ENCODE data around the gene ENG. TPM values are rescaled to one million over a fixed set of nuclear protein-coding genes. Genes with fewer than 3 reads are reported as not detected.

ENG gene
- total and polyA plus RNA-seq, 11 donors: 116 to 252 (median 144) TPM

GRCh38 chr9:127822108-127822507, 32.4 kb downstream of the ENG start:
- ATAC-seq (no peak), DNase-seq (no peak)
- peaks cover 0 to 98% (median 92%) of the 10 kb centered on the region in 9 donors for H3K36me3 ChIP-seq
- TF ChIP-seq CTCF (IDR thresholded peaks at IDR 0.05) (no peak), POLR2A (IDR thresholded peaks at IDR 0.05) (no peak)
- no peak overlapping the region for H3K27ac ChIP-seq
- H3K4me1 ChIP-seq: peaks cover 0 to 36% (median 18%) of the 10 kb centered on the region in 12 donors
- H3K27me3 ChIP-seq: no peaks in the 10 kb centered on the region
- intact Hi-C loops (cut with DNase I): no loop called here
- WGBS, 4 donors: 77 to 79% (median 78%) methylated on average over 4 of the region's 4 CpGs
- H3K4me3 ChIP-seq: no peak overlapping the region
- H3K9me3 ChIP-seq: no peaks in the 10 kb centered on the region

DNA sequence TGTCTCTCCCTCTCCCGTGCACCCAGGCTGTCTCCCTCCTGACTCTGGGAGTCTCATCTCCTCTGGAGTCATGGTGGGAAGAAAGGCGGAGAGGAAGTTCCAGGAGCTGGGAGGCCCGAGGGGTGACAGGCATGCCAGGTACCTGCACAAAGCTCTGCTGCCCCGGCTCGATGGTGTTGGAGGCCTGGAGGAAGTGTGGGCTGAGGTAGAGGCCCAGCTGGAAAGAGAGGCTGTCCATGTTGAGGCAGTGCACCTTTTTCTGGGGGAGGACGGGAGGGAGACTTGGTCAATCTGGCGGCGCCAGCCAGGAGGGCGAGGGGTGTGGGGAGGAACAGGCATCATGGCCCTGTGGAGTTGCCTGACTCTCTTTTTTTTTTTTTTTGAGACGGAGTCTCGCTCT, 35.9 kb downstream of the ENG start:
- TF ChIP-seq CTCF (IDR thresholded peaks at IDR 0.05): no peak
- no peak for TF ChIP-seq POLR2A (IDR thresholded peaks at IDR 0.05)
- Histone ChIP-seq H3K9me3 (no peaks in the 10 kb centered on the region), H3K27me3 (no peaks in the 10 kb centered on the region), H3K4me1 (peaks cover 0 to 28% (median 5%) of the 10 kb centered on the region in 12 donors), H3K4me3 (no peak overlapping the region), H3K36me3 (peaks cover 0 to 100% (median 94%) of the 10 kb centered on the region in 9 donors), H3K27ac (peak overlapping the region in 2 of 12 donors; percentile 4 to 37)
- 86 to 93% (median 88%) methylated on average over 10 to 11 of the region's 11 CpGs for WGBS, 4 donors
- ATAC-seq: no peak
- DNase-seq: no peak
- intact Hi-C loops (cut with DNase I): no loop called here

DNA sequence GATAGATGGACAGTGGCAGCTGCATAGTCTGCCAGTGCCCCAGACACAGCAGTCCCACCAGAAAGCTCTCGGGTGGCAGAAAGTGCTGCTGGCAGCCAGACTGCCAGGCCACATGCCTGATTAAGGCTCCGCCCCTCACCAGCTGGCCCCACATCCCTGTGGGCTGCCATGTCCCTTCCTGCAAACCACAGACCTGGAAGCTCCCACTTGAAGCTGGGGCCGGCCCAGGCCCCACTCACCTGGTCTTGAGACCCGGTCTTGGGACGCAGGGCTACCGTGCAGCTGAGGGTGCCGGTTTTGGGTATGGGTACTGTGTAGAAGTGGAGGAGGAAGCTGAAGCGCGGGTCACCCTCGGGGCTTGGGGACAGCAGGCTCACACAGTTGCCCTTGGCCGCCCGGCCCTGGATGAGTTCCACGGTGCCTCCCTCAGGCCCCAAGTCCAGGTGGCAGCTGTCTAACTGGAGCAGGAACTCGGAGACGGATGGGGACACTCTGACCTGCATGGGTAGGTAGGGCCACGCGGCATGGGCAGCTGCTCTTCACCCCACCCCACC, 36.5 kb downstream of the ENG start:
- Histone ChIP-seq H3K27me3 (no peaks in the 10 kb centered on the region), H3K36me3 (peaks cover 0 to 100% (median 94%) of the 10 kb centered on the region in 9 donors), H3K27ac (peak overlapping the region in 6 of 12 donors; percentile 3 to 44 (median 37)), H3K9me3 (no peaks in the 10 kb centered on the region), H3K4me1 (peaks cover 0 to 30% (median 5%) of the 10 kb centered on the region in 12 donors), H3K4me3 (no peak overlapping the region)
- DNase-seq: no peak
- intact Hi-C loops (cut with DNase I): no loop called here
- 77 to 87% (median 82%) methylated on average over 7 to 17 of the region's 17 CpGs for WGBS, 4 donors
- TF ChIP-seq POLR2A (IDR thresholded peaks at IDR 0.05) (no peak), CTCF (IDR thresholded peaks at IDR 0.05) (no peak)
- ATAC-seq: peak in 3 of 4 donors; percentile 1 to 8 (median 1)

DNA sequence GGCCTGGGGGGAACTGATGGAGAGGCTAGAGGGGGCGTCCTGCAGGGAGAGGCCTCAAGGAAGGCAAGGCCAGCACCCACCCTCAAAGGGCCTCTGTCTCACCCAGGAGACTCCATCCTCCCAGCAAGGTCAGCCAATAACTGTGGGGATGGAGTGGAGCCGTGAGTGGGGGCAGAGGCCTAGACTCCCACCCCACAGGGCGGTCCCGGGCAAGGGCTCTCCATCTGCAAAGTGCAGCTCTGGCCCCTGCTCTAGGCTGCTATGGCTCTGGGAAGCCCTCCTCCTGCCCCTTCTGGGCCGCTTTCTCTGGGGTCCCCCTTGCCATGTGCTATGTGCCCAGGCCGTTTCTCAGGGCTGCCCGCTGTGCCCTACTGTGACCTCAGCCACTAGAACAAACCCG, 37.7 kb downstream of the ENG start:
- TF ChIP-seq CTCF (IDR thresholded peaks at IDR 0.05) (no peak), POLR2A (IDR thresholded peaks at IDR 0.05) (no peak)
- no peaks in the 10 kb centered on the region for H3K9me3 ChIP-seq
- no peak for DNase-seq
- intact Hi-C loops (cut with DNase I): no loop called here
- H3K4me3 ChIP-seq: no peak overlapping the region
- peaks cover 0 to 100% (median 96%) of the 10 kb centered on the region in 9 donors for H3K36me3 ChIP-seq
- peak overlapping the region in 4 of 12 donors; percentile 3 to 40 (median 20) for H3K27ac ChIP-seq
- WGBS, 4 donors: 83 to 90% (median 89%) methylated on average over 4 to 8 of the region's 8 CpGs
- no peaks in the 10 kb centered on the region for H3K27me3 ChIP-seq
- peak in 1 of 4 donors; percentile 2 for ATAC-seq
- H3K4me1 ChIP-seq: peaks cover 0 to 30% (median 5%) of the 10 kb centered on the region in 12 donors

Data from heart left ventricle (tissue), 16 donors.